SJCRH30 (cell line): Measurements from ENCODE around the gene SMURF2. TPM values are rescaled to one million over a fixed set of nuclear protein-coding genes. Genes with fewer than 3 reads are reported as not detected.

ENCODE experiments used
- DNase-seq, 2 experiments: peaks; one replicate each; pipeline ENCODE4 v3.0.0-alpha.2; 2015 to 2020
- H3K27ac ChIP-seq: fragments of 250-450 bp; sonication (Bioruptor Pico); 2 replicates; pipeline ENCODE4 v1.5.1; 2020; ENCODE audit warnings: mild to moderate bottlenecking, moderate library complexity
- H3K27me3 ChIP-seq: fragments of 250-450 bp; sonication (Bioruptor Pico); 2 replicates; pipeline ENCODE4 v1.5.1; 2020; ENCODE audit warnings: mild to moderate bottlenecking, moderate library complexity
- H3K36me3 ChIP-seq: fragments of 250-450 bp; sonication (Bioruptor Pico); 2 replicates; pipeline ENCODE4 v1.5.1; 2020; ENCODE audit warnings: mild to moderate bottlenecking, moderate library complexity
- H3K4me1 ChIP-seq: fragments of 250-450 bp; sonication (Bioruptor Pico); 2 replicates; pipeline ENCODE4 v1.5.1; 2020; ENCODE audit warnings: mild to moderate bottlenecking, moderate library complexity
- H3K4me3 ChIP-seq: fragments of 250-450 bp; sonication (Bioruptor Pico); 2 replicates; pipeline ENCODE4 v1.5.1; 2020; ENCODE audit warnings: mild to moderate bottlenecking, moderate library complexity
- H3K9me3 ChIP-seq: fragments of 250-450 bp; sonication (Bioruptor Pico); replicated peaks from 2 replicates; pipeline ENCODE4 v1.5.1; 2020; ENCODE audit warnings: mild to moderate bottlenecking, moderate library complexity
- total RNA-seq: library from RNA; depleted of rRNA; stranded (reverse); fragments of >200 nt; shearing (Covaris generic); gene quantifications from 2 replicates; pipeline ENCODE4 v1.2.3, GENCODE V29; 2014

Gene SMURF2
- total RNA-seq, 1 experiment from 2014 or later: 26.3 TPM

DNA sequence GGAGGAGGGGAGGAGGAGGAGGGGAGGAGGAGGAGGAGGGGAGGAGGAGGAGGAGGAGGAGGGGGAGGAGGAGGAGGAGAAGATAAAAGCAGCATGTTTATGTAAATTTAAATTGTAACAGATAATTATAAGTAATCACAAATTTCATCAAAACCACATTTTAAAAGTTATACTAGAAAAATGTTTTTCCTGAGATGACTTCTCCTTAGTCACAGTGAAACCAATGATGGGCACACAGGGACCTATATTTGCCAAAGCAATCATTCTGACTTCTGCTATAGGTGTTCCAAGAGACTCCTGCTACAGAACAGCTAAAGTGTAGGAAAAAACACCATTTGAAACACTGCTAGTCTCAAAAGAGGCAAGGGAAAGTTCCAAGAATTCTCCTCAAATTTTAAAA, 88.9 kb downstream of the SMURF2 start:
- DNase-seq: no peak
- H3K9me3 ChIP-seq: no peaks in the 10 kb centered on the region
- no peaks in the 10 kb centered on the region for H3K27me3 ChIP-seq
- peaks cover 11% of the 10 kb centered on the region; the same call in 1 of the 2 replicates for H3K36me3 ChIP-seq
- no peak overlapping the region for H3K4me3 ChIP-seq
- no peak overlapping the region for H3K27ac ChIP-seq
- no peaks in the 10 kb centered on the region for H3K4me1 ChIP-seq

DNA sequence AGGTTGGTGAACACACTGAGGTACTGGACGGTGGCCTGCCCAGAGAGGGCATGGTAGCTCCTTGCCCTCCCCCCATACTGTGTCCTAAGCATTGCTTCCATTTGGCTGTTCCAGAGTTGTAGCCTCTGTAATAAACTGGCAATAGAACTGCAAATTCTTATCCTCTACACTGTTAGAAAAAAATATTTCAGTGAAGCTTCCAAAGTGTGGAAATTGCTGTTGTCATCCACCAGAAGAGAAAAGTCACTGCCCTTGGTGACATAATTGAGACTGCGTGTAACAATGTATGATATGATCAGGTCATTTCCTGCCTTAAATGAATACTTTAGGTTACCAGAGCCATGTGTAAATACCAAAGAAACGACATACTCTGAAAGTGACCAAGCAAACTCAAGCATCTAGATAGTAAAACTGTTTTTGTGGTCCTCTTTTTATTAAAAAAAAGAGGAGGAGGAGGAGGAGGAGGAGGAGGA, 89.4 kb downstream of the SMURF2 start:
- no peaks in the 10 kb centered on the region for H3K27me3 ChIP-seq
- H3K27ac ChIP-seq: no peak overlapping the region
- H3K4me1 ChIP-seq: no peaks in the 10 kb centered on the region
- H3K9me3 ChIP-seq: no peaks in the 10 kb centered on the region
- no peak overlapping the region for H3K4me3 ChIP-seq
- H3K36me3 ChIP-seq: peaks cover 11% of the 10 kb centered on the region; the same call in 1 of the 2 replicates
- no peak for DNase-seq

- no peak overlapping the region for H3K27ac ChIP-seq
- no peak overlapping the region for H3K4me3 ChIP-seq
- H3K27me3 ChIP-seq: no peaks in the 10 kb centered on the region
- H3K4me1 ChIP-seq: no peaks in the 10 kb centered on the region
- no peaks in the 10 kb centered on the region for H3K9me3 ChIP-seq
- no peak for DNase-seq
- H3K36me3 ChIP-seq: peaks cover 11% of the 10 kb centered on the region; the same call in 1 of the 2 replicates
Measured at GRCh38 chr17:64571746-64572145, 90.4 kb downstream of the SMURF2 start.

GRCh38 chr17:64565563-64565962, 96.5 kb downstream of the SMURF2 start:
- Histone ChIP-seq H3K27me3 (no peaks in the 10 kb centered on the region), H3K4me3 (no peak overlapping the region), H3K36me3 (peaks cover 5% of the 10 kb centered on the region; the same call in 1 of the 2 replicates), H3K9me3 (no peaks in the 10 kb centered on the region), H3K27ac (no peak overlapping the region), H3K4me1 (no peaks in the 10 kb centered on the region)
- no peak for DNase-seq

DNA sequence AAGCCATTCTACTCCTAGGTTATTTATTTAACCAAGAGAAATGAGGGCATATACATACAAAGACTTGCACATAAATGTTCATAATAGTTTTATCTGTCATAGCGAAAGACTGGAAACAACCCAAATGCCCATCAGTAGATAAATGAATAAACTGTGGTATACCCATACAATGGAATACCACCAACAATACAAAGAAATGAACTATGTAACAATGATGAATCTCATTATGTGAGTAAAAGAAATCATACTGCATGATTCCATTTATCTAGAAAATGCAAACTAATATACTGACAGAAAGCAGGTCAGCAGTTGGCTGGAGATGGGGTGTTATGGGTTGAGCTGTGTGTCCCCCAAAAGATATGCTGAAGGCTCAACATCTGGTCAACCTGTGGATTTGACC, 98.0 kb downstream of the SMURF2 start:
- no peaks in the 10 kb centered on the region for H3K9me3 ChIP-seq
- no peaks in the 10 kb centered on the region for H3K4me1 ChIP-seq
- no peak overlapping the region for H3K27ac ChIP-seq
- no peak for DNase-seq
- no peaks in the 10 kb centered on the region; the same call in 1 of the 2 replicates for H3K36me3 ChIP-seq
- H3K27me3 ChIP-seq: no peaks in the 10 kb centered on the region
- H3K4me3 ChIP-seq: no peak overlapping the region

- no peak overlapping the region for H3K27ac ChIP-seq
- peaks cover 12% of the 10 kb centered on the region; the same call in 1 of the 2 replicates for H3K36me3 ChIP-seq
- no peaks in the 10 kb centered on the region for H3K4me1 ChIP-seq
- H3K27me3 ChIP-seq: no peaks in the 10 kb centered on the region
- no peak for DNase-seq
- H3K9me3 ChIP-seq: no peaks in the 10 kb centered on the region
- H3K4me3 ChIP-seq: no peak overlapping the region
Measured at GRCh38 chr17:64555281-64555680, 106.8 kb downstream of the SMURF2 start.

- Histone ChIP-seq H3K9me3 (no peaks in the 10 kb centered on the region), H3K4me1 (no peaks in the 10 kb centered on the region), H3K4me3 (no peak overlapping the region), H3K36me3 (peaks cover 12% of the 10 kb centered on the region; the same call in 1 of the 2 replicates), H3K27ac (no peak overlapping the region), H3K27me3 (no peaks in the 10 kb centered on the region)
- no peak for DNase-seq
Measured at GRCh38 chr17:64554028-64554637, 108.0 kb downstream of the SMURF2 start.

- Histone ChIP-seq H3K27ac (no peak overlapping the region), H3K36me3 (0 out of 2 replicates have a peak, but pooled peaks cover 8% of the 10 kb centered on the region), H3K4me3 (no peak overlapping the region), H3K9me3 (no peaks in the 10 kb centered on the region), H3K4me1 (no peaks in the 10 kb centered on the region), H3K27me3 (no peaks in the 10 kb centered on the region)
- no peak for DNase-seq
Measured at GRCh38 chr17:64551461-64551860, 110.6 kb downstream of the SMURF2 start.

GRCh38 chr17:64547319-64547718, 114.8 kb downstream of the SMURF2 start:
- peaks cover 11% of the 10 kb centered on the region for H3K36me3 ChIP-seq
- H3K4me1 ChIP-seq: no peaks in the 10 kb centered on the region
- H3K27me3 ChIP-seq: no peaks in the 10 kb centered on the region
- no peaks in the 10 kb centered on the region for H3K9me3 ChIP-seq
- H3K4me3 ChIP-seq: no peak overlapping the region
- no peak overlapping the region for H3K27ac ChIP-seq
- no peak for DNase-seq

DNA sequence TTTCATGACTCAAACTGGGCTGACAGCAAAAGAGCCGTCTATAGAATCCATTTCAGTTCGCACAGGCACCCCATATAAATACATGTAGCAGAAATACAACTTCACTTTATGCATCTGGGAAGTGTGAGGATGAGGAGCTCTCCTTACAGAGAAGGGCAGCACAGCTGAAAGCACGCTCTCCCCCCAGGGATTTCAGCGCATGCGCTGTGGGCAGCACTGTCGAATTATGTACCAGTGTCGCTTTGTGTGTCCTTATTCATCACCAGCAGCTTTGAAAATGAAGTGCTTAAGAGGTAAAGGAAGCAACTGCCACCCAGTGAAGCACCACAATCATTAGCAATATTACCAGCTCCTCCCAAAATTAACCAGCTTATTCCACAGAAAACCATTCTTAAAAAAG, 115.4 kb downstream of the SMURF2 start:
- Histone ChIP-seq H3K4me1 (no peaks in the 10 kb centered on the region), H3K27ac (no peak overlapping the region), H3K27me3 (no peaks in the 10 kb centered on the region), H3K36me3 (peaks cover 14% of the 10 kb centered on the region), H3K9me3 (no peaks in the 10 kb centered on the region), H3K4me3 (no peak overlapping the region)
- DNase-seq: no peak

GRCh38 chr17:64544742-64545141, 117.4 kb downstream of the SMURF2 start:
- no peak overlapping the region for H3K27ac ChIP-seq
- H3K36me3 ChIP-seq: peaks cover 14% of the 10 kb centered on the region
- H3K9me3 ChIP-seq: no peaks in the 10 kb centered on the region
- H3K27me3 ChIP-seq: no peaks in the 10 kb centered on the region
- H3K4me1 ChIP-seq: no peaks in the 10 kb centered on the region
- no peak for DNase-seq
- H3K4me3 ChIP-seq: no peak overlapping the region

DNA sequence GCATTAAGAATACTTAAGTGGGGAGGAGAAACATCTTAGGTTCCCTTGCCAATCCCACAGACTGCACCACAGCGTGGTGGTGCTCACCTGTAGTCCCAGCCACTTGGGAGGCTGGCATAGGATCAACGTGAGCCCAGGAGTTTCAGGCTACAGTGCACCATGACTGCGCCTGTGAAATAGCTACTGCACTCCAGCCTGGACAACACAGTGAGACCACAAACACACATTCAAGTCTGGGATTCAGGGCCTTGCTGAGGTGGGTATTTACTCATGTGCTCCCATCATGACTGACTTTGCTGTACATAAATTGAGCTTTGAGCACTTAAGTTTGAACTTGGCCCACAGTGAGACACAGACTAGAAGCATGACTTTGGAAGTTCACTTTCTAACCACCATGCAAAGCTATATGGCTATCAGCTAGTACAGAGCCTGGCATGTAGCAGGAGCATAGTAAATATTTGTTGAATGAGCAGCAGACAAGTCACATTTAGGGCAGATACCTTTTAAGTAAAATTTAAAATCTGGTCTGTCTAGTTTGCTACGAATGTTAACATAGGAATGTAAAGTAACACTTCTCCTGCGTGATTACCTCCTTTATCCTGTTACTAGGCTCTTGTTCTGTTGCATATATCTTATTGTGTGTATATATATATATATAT, 121.9 kb downstream of the SMURF2 start:
- Histone ChIP-seq H3K4me3 (no peak overlapping the region), H3K27ac (no peak overlapping the region), H3K36me3 (peaks cover 45% of the 10 kb centered on the region), H3K27me3 (no peaks in the 10 kb centered on the region), H3K9me3 (no peaks in the 10 kb centered on the region), H3K4me1 (no peaks in the 10 kb centered on the region)
- DNase-seq: no peak

- Histone ChIP-seq H3K27me3 (no peaks in the 10 kb centered on the region), H3K36me3 (peaks cover 51% of the 10 kb centered on the region), H3K4me3 (no peak overlapping the region), H3K4me1 (no peaks in the 10 kb centered on the region), H3K27ac (no peak overlapping the region), H3K9me3 (no peaks in the 10 kb centered on the region)
- no peak for DNase-seq
Measured at GRCh38 chr17:64538508-64539130, 123.5 kb downstream of the SMURF2 start.

DNA sequence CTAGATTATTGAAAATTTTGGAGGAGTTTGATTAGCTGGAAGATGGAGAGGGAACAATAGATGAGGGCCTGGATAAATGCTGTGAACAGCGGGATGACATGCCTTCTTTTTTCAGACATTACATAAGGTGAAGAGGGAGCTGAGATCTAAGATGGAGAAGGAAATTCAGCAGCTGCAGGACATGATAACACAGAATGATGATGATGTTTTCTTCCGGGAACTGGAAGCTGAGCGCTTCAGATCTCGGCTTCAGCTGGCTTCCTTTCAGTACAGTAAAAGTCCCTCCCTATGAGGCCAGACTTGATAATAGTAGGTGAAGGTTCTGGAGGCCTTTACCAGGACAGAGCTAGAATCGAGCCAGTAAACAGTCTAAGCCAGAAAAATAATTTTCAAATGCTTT, 124.6 kb downstream of the SMURF2 start:
- H3K27ac ChIP-seq: no peak overlapping the region
- H3K9me3 ChIP-seq: no peaks in the 10 kb centered on the region
- no peak overlapping the region for H3K4me3 ChIP-seq
- no peaks in the 10 kb centered on the region for H3K27me3 ChIP-seq
- H3K4me1 ChIP-seq: no peaks in the 10 kb centered on the region
- no peak for DNase-seq
- H3K36me3 ChIP-seq: peaks cover 56% of the 10 kb centered on the region

- Histone ChIP-seq H3K27me3 (no peaks in the 10 kb centered on the region), H3K9me3 (no peaks in the 10 kb centered on the region), H3K36me3 (peaks cover 57% of the 10 kb centered on the region), H3K4me1 (no peaks in the 10 kb centered on the region), H3K4me3 (no peak overlapping the region), H3K27ac (no peak overlapping the region)
- no peak for DNase-seq
Measured at GRCh38 chr17:64536913-64537312, 125.2 kb downstream of the SMURF2 start.
